OCI-LY1 (cell line): ENCODE measurements around the gene AMZ1.
"Not testable (repeated sequence)": the region's sequence is repeated elsewhere in the genome, so short reads cannot be mapped to it uniquely, and the experiment has no call there.

Experiments used
- EZH2 ChIP-seq: fragments of 200-600 bp; sonication (generic), shearing (Covaris generic); IDR thresholded peaks from 2 replicates; pipeline ENCODE4 v1.8.0; 2017; ENCODE audit warnings: borderline replicate concordance, mixed run types, mild to moderate bottlenecking, antibody characterized with exemption, low read length, moderate library complexity, mixed read lengths
- TF ChIP-seq, protein P1 (sequence below): fragments of 200-600 bp; sonication (generic), shearing (Covaris generic); IDR thresholded peaks from 2 replicates; pipeline ENCODE4 v1.5.1; 2017; ENCODE audit warnings: mild to moderate bottlenecking, antibody characterized with exemption, low read length, moderate library complexity, mixed read lengths

DNA sequence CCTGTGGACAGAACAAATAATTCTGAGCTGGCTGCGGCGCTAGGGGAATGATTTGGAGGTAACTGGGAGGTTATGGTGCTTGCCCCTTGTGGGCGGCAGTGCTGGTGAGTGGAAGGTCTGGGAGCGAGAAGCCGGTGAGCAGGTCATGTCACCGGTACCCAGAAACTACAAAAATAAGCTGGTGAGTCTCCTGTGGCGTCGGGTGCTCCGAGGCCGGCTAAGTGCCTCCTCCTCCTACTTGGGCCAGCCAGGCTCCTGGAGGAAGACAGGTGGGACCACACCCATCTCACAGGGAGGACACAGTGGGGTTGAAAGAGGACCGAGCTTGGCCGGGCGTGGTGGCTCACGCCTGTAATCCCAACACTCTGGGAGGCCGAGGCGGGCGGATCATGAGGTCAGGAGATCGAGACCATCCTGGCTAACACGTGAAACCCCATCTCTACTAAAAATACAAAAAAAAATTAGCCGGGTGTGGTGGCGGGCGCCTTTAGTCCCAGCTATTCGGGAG is 4.0 kb downstream of the AMZ1 start:
- TF ChIP-seq, protein P1, sequence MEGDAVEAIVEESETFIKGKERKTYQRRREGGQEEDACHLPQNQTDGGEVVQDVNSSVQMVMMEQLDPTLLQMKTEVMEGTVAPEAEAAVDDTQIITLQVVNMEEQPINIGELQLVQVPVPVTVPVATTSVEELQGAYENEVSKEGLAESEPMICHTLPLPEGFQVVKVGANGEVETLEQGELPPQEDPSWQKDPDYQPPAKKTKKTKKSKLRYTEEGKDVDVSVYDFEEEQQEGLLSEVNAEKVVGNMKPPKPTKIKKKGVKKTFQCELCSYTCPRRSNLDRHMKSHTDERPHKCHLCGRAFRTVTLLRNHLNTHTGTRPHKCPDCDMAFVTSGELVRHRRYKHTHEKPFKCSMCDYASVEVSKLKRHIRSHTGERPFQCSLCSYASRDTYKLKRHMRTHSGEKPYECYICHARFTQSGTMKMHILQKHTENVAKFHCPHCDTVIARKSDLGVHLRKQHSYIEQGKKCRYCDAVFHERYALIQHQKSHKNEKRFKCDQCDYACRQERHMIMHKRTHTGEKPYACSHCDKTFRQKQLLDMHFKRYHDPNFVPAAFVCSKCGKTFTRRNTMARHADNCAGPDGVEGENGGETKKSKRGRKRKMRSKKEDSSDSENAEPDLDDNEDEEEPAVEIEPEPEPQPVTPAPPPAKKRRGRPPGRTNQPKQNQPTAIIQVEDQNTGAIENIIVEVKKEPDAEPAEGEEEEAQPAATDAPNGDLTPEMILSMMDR, result not testable (repeated sequence)
- not testable (repeated sequence) for TF ChIP-seq EZH2
